HepG2 (cell line): ENCODE data around the gene PRKCE. TPM values are rescaled to one million over a fixed set of nuclear protein-coding genes. Genes with fewer than 3 reads are reported as not detected.
A peak's percentile ranks its signal among the peaks of the same experiment; 100 is the strongest.

Experiments used
- CBX2 ChIP-seq, 2 experiments: fragments of 200-600 bp in 1 of 2; sonication (generic); formaldehyde crosslinking in 1 of 2; IDR thresholded peaks; 2 replicates each; pipeline versions ENCODE4 v1.7.0 to v1.8.1; 2018 to 2022; ENCODE audit warnings: low read depth in 2 of 2, low read length in 1 of 2, mild to moderate bottlenecking in 1 of 2, missing genetic modification reagents in 1 of 2
- DMAP1 ChIP-seq: IDR thresholded peaks from 2 replicates; pipeline ENCODE4 v1.6.1; 2016
- HNRNPUL1 ChIP-seq: fragments of 200-400 bp; formaldehyde crosslinking; IDR thresholded peaks from 2 replicates; pipeline ENCODE4 v1.6.1; 2017; ENCODE audit warnings: low read depth, mild to moderate bottlenecking, low read length, moderate library complexity
- HOXA7 ChIP-seq: sonication (generic); formaldehyde crosslinking; IDR thresholded peaks from 2 replicates; pipeline ENCODE4 v1.8.1; 2022; ENCODE audit warnings: mild to moderate bottlenecking, missing genetic modification reagents, moderate library complexity
- MBNL3 ChIP-seq: fragments of 250-450 bp; sonication (Bioruptor Pico); conservative IDR thresholded peaks from 2 replicates; pipeline ENCODE4 v1.8.0; 2022; ENCODE audit warnings: mild to moderate bottlenecking, inconsistent platforms
- MTERF4 ChIP-seq: sonication (generic); formaldehyde crosslinking; IDR thresholded peaks from 2 replicates; pipeline ENCODE4 v1.8.0; 2023; ENCODE audit warnings: mild to moderate bottlenecking, missing genetic modification reagents
- PHF8 ChIP-seq: sonication (generic); formaldehyde crosslinking; IDR thresholded peaks from 2 replicates; pipeline ENCODE4 v1.5.0; 2020; ENCODE audit warnings: missing genetic modification reagents
- PTBP1 ChIP-seq: fragments of 200-400 bp; formaldehyde crosslinking; IDR thresholded peaks from 2 replicates; pipeline ENCODE4 v1.6.1; 2018; ENCODE audit warnings: low read length, low read depth; ENCODE audit not compliant: poor library complexity, severe bottlenecking
- SCMH1 ChIP-seq: sonication (generic); formaldehyde crosslinking; IDR thresholded peaks from 2 replicates; pipeline ENCODE4 v1.9.0; 2021; ENCODE audit warnings: missing genetic modification reagents, mild to moderate bottlenecking, borderline replicate concordance
- SOX5 ChIP-seq: IDR thresholded peaks from 2 replicates; pipeline ENCODE4 v1.6.1; 2016; ENCODE audit warnings: borderline replicate concordance
- TEAD2 ChIP-seq: sonication (generic); formaldehyde crosslinking; IDR thresholded peaks from 2 replicates; pipeline ENCODE4 v1.9.0; 2021; ENCODE audit warnings: missing genetic modification reagents
- ZBTB26 ChIP-seq: IDR thresholded peaks from 2 replicates; pipeline ENCODE4 v1.6.1; 2016; ENCODE audit warnings: missing compliant biosample characterization, missing genetic modification reagents, borderline replicate concordance
- ZFAT ChIP-seq: sonication (generic); formaldehyde crosslinking; conservative IDR thresholded peaks from 2 replicates; pipeline ENCODE4 v1.8.1; 2023; ENCODE audit warnings: missing genetic modification reagents, inconsistent platforms
- ZFP1 ChIP-seq: IDR thresholded peaks from 2 replicates; pipeline ENCODE4 v1.6.1; 2016
- ZMAT3 ChIP-seq: sonication (generic); formaldehyde crosslinking; conservative IDR thresholded peaks from 2 replicates; pipeline ENCODE4 v1.7.0; 2021; ENCODE audit warnings: missing genetic modification reagents
- ZNF101 ChIP-seq: sonication (generic); formaldehyde crosslinking; IDR thresholded peaks from 2 replicates; pipeline ENCODE4 v1.4.0; 2020; ENCODE audit warnings: mild to moderate bottlenecking, low read depth, missing genetic modification reagents, borderline replicate concordance
- ZNF207 ChIP-seq: fragments of 450-650 bp; IDR thresholded peaks from 2 replicates; pipeline ENCODE4 v1.6.1; 2016; ENCODE audit warnings: antibody characterized with exemption, borderline replicate concordance
- ZNF232 ChIP-seq: sonication (generic); formaldehyde crosslinking; IDR thresholded peaks from 2 replicates; pipeline ENCODE4 v1.4.0; 2020; ENCODE audit warnings: missing genetic modification reagents, borderline replicate concordance
- ZNF3 ChIP-seq: IDR thresholded peaks from 2 replicates; pipeline ENCODE4 v1.7.0; 2017; ENCODE audit warnings: inconsistent platforms
- ZNF33B ChIP-seq: sonication (generic); formaldehyde crosslinking; IDR thresholded peaks from 2 replicates; pipeline ENCODE4 v1.5.1; 2020; ENCODE audit warnings: mild to moderate bottlenecking, missing genetic modification reagents
- ZNF431 ChIP-seq: sonication (generic); formaldehyde crosslinking; IDR thresholded peaks from 2 replicates; pipeline ENCODE4 v1.9.0; 2022; ENCODE audit warnings: missing genetic modification reagents, low read depth, mild to moderate bottlenecking, borderline replicate concordance
- ZNF546 ChIP-seq: sonication (generic); formaldehyde crosslinking; conservative IDR thresholded peaks from 2 replicates; pipeline ENCODE4 v1.8.1; 2023; ENCODE audit warnings: mild to moderate bottlenecking, missing genetic modification reagents
- ZNF761 ChIP-seq: sonication (generic); formaldehyde crosslinking; conservative IDR thresholded peaks from 2 replicates; pipeline ENCODE4 v1.4.0; 2020; ENCODE audit warnings: mild to moderate bottlenecking, missing genetic modification reagents
- ZNF790 ChIP-seq: sonication (generic); formaldehyde crosslinking; IDR thresholded peaks from 2 replicates; pipeline ENCODE4 v1.8.0; 2022; ENCODE audit warnings: missing genetic modification reagents, mild to moderate bottlenecking, borderline replicate concordance
- ZSCAN25 ChIP-seq: sonication (generic); formaldehyde crosslinking; IDR thresholded peaks from 2 replicates; pipeline ENCODE4 v1.8.0; 2022; ENCODE audit warnings: mild to moderate bottlenecking, missing genetic modification reagents
- polyA plus RNA-seq, 8 experiments: library from polyadenylated mRNA; depleted of rRNA in 3 of 8; stranded (reverse) in 7 of 8; unstranded in 1 of 8; fragments of >200 nt; fragmentation: Illumina TruSeq in 4 of 8; extraction: Trizol in 4 of 8; gene quantifications; 2 replicates each; pipeline versions ENCODE4 v1.2.1 to v1.2.3, GENCODE V29; 2011 to 2016; ENCODE audit warnings: low read depth in 4 of 8, missing spikeins in 1 of 8, mixed read lengths in 1 of 8; ENCODE audit not compliant: insufficient read depth in 1 of 8
- total RNA-seq, 5 experiments: library from RNA; depleted of rRNA; stranded (reverse); fragments of >200 nt; fragmentation: Illumina TruSeq; extraction: Trizol; gene quantifications; 2 replicates each; pipeline ENCODE4 v1.2.3, GENCODE V29; 2016; ENCODE audit warnings: low read depth in 1 of 5
- TF ChIP-seq, protein P1 (sequence below): sonication (generic); formaldehyde crosslinking; IDR thresholded peaks from 2 replicates; pipeline ENCODE4 v1.4.0; 2020; ENCODE audit warnings: missing genetic modification reagents, mild to moderate bottlenecking, borderline replicate concordance

The PRKCE gene
- total and polyA plus RNA-seq, 2 of the 13 experiments (the other 11 are each of a cell fraction or from before 2014, with no cell fraction given), result 1.0 to 3.9 TPM

DNA sequence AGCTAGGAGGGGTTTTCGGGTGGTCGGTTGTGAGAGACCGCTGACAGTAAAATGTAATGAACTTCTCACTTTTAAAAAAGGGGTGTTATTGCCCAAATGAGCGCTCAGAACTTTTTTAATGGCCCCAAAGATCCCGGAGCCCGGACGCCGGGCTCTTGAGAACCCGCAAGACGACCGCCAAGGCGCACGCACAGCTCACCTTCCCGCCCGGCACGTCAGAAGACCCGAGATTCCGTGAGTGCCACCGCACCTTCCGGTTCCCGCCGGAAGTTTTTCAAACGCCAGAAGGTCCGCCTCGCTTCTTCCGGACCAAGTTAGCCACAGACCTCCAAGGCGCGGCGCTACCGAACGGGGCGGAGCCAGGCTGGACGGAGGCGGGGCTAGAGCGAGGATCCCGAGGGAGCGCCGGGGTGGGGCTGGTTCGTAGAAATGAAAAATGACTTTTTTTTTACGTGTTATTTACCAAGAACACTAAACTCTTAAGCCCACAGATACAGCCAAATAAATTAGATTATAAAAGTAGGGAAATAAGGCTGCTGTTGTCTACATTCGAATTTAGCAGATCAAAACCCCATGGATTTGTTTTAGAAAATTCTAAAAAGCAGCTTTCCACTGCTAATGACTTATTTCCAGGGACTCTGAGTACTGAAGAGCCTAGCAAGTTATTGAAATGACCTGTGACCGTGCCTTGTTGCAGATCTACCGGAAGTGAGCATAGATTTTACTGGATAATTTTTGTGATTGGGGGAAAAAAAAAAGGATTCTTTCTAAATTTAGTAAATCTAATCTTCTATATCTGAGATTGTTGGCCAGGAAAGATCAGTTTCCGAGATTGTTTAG, 40.2 kb upstream of the PRKCE start, which contains the start of gene SRBD1 (continued):
- no peak for TF ChIP-seq TEAD2 (CRISPR knock-in tag)
- no peak for TF ChIP-seq ZBTB26
- TF ChIP-seq ZNF207, result no peak
- no peak for TF ChIP-seq ZNF790 (CRISPR knock-in tag)
- TF ChIP-seq MTERF4 (CRISPR knock-in tag), result peak; percentile 56; the same call in 1 of the 2 replicates
- TF ChIP-seq ZNF761 (CRISPR knock-in tag), result no peak
- no peak for TF ChIP-seq ZNF546 (CRISPR knock-in tag)
- TF ChIP-seq ZNF232 (CRISPR knock-in tag), result no peak; the same call in 1 of the 2 replicates
- no peak for TF ChIP-seq ZNF33B (CRISPR knock-in tag)
- TF ChIP-seq ZNF3 (CRISPR knock-in tag), result no peak
- no peak for TF ChIP-seq ZSCAN25 (CRISPR knock-in tag)
- TF ChIP-seq MBNL3, result no peak
- no peak for TF ChIP-seq ZFP1 (CRISPR knock-in tag)
- no peak for TF ChIP-seq ZNF431
- no peak for TF ChIP-seq SCMH1 (CRISPR knock-in tag)
- TF ChIP-seq ZFAT (CRISPR knock-in tag), result no peak
- TF ChIP-seq ZNF101, result no peak
- peak; percentile 67 for TF ChIP-seq SOX5 (CRISPR knock-in tag)
- TF ChIP-seq PTBP1, result no peak
- peak; percentile 67; the same call in 1 of the 2 replicates for TF ChIP-seq DMAP1 (CRISPR knock-in tag)
- TF ChIP-seq HNRNPUL1, result no peak
- TF ChIP-seq, protein P1, sequence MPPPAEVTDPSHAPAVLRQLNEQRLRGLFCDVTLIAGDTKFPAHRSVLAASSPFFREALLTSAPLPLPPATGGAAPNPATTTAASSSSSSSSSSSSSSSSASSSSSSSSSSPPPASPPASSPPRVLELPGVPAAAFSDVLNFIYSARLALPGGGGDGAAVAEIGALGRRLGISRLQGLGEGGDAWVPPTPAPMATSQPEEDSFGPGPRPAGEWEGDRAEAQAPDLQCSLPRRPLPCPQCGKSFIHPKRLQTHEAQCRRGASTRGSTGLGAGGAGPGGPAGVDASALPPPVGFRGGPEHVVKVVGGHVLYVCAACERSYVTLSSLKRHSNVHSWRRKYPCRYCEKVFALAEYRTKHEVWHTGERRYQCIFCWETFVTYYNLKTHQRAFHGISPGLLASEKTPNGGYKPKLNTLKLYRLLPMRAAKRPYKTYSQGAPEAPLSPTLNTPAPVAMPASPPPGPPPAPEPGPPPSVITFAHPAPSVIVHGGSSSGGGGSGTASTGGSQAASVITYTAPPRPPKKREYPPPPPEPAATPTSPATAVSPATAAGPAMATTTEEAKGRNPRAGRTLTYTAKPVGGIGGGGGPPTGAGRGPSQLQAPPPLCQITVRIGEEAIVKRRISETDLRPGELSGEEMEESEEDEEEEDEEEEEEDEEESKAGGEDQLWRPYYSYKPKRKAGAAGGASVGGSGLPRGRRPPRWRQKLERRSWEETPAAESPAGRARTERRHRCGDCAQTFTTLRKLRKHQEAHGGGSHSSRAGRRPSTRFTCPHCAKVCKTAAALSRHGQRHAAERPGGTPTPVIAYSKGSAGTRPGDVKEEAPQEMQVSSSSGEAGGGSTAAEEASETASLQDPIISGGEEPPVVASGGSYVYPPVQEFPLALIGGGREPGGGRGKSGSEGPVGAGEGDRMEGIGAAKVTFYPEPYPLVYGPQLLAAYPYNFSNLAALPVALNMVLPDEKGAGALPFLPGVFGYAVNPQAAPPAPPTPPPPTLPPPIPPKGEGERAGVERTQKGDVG, result no peak
- no peak for TF ChIP-seq CBX2 (IDR thresholded peaks at IDR 0.05; ENCODE audit: low read depth, low read length)
- no peak for TF ChIP-seq CBX2 (CRISPR knock-in tag; IDR thresholded peaks at IDR 0.05; ENCODE audit: low read depth)
- no peak; the same call in 1 of the 2 replicates for TF ChIP-seq ZMAT3
- no peak for TF ChIP-seq HOXA7 (CRISPR knock-in tag)
- peak; percentile 77 for TF ChIP-seq PHF8 (CRISPR knock-in tag)
